K562 (cell line): ENCODE results near the gene SMARCA4. TPM values are rescaled to one million over a fixed set of nuclear protein-coding genes. Genes with fewer than 3 reads are reported as not detected.
A peak's percentile ranks its signal among the peaks of the same experiment; 100 is the strongest.
"Not testable (repeated sequence)": the region's sequence is repeated elsewhere in the genome, so short reads cannot be mapped to it uniquely, and the experiment has no call there.

Experiments
- ATAC-seq: fragments of 200-7000 bp; cut with Tn5 transposase; 3 replicates; pipeline ENCODE4 v1.9.1; 2020; ENCODE audit warnings: moderate library complexity
- BruUV-seq: library from RNA; stranded (reverse); fragments of 400-500 nt; replicated peaks from 2 replicates; lab custom pipeline; 2021; lab: Mats Ljungman, UMichigan
- CTCF ChIA-PET: fragments of 300-600 bp; formaldehyde crosslinking; extraction: SDS; loops from one replicate; lab custom pipeline; 2021; ENCODE audit warnings: low intra/inter-chr PET ratio; lab: Yijun Ruan, JAX
- POLR2A ChIA-PET: fragments of 300-600, 350-650 bp; sonication (Branson Sonifier 250); formaldehyde crosslinking; extraction: SDS; loops from one replicate; lab custom pipeline; 2021; ENCODE audit warnings: antibody characterized with exemption, inconsistent platforms; lab: Yijun Ruan, JAX
- DNase-seq, 4 experiments: peaks; one replicate each; pipeline versions ENCODE4 v3.0.0 to v3.0.0-alpha.2; 2011 to 2018; ENCODE audit warnings: low spot score in 3 of 4, mixed read lengths in 3 of 4; ENCODE audit errors: extremely low read depth in 1 of 4
- FAIRE-seq: peaks from 2 replicates; lab custom pipeline; 2011; peaks lifted over from hg19 to GRCh38; lab: Jason Lieb, UNC
- H2AFZ ChIP-seq: 2 replicates; pipeline ENCODE4 v1.6.0; 2011; ENCODE audit warnings: low read depth, low read length, control low read depth, inconsistent platforms
- H3K27ac ChIP-seq: fragments of 200-600 bp; 3 replicates; pipeline ENCODE4 v1.8.0; 2011; ENCODE audit warnings: low read depth, mild to moderate bottlenecking, control low read depth, inconsistent platforms, low read length, moderate library complexity, mixed read lengths; ENCODE audit errors: extremely low read depth
- H3K27me3 ChIP-seq, 2 experiments: fragments of 300-600 bp in 1 of 2; 2 replicates in 1 of 2; 3 replicates in 1 of 2; pipeline versions ENCODE4 v1.6.0 to v1.8.0; 2011; ENCODE audit warnings: inconsistent platforms in 2 of 2, low read length in 2 of 2, mild to moderate bottlenecking in 1 of 2, mixed read lengths in 1 of 2, moderate library complexity in 1 of 2; ENCODE audit not compliant: control insufficient read depth in 2 of 2, insufficient read depth in 2 of 2
- H3K36me3 ChIP-seq: fragments of 300-600 bp; 3 replicates; pipeline ENCODE4 v1.8.0; 2011; ENCODE audit warnings: mild to moderate bottlenecking, low read length, inconsistent platforms; ENCODE audit not compliant: control insufficient read depth, insufficient read depth
- H3K4me1 ChIP-seq, 2 experiments: fragments of 200-600 bp in 1 of 2; replicated peaks in 1 of 2; 2 replicates in 1 of 2; 3 replicates in 1 of 2; pipeline versions ENCODE4 v1.5.1 to v1.8.0; 2011; ENCODE audit warnings: inconsistent platforms in 2 of 2, low read length in 2 of 2, mild to moderate bottlenecking in 1 of 2, mixed read lengths in 1 of 2, moderate library complexity in 1 of 2; ENCODE audit not compliant: control insufficient read depth in 2 of 2, insufficient read depth in 2 of 2
- H3K4me2 ChIP-seq: 2 replicates; pipeline ENCODE4 v1.6.1; 2011; ENCODE audit warnings: low read length, control low read depth, inconsistent platforms, mixed read lengths; ENCODE audit not compliant: insufficient read depth
- H3K4me3 ChIP-seq: fragments of 200-600 bp; sonication (generic), shearing (Covaris generic); 2 replicates; pipeline ENCODE4 v1.5.1; 2016; ENCODE audit warnings: control low read depth, inconsistent platforms
- H3K79me2 ChIP-seq: fragments of 200-600 bp; 3 replicates; pipeline ENCODE4 v1.8.0; 2011; ENCODE audit warnings: low read length, inconsistent platforms; ENCODE audit not compliant: control insufficient read depth, insufficient read depth
- H3K9ac ChIP-seq, 2 experiments: 2 replicates each; pipeline versions ENCODE4 v1.6.0 to v1.6.1; 2011; ENCODE audit warnings: low read depth in 2 of 2, low read length in 2 of 2, control low read depth in 1 of 2, inconsistent platforms in 1 of 2, mild to moderate bottlenecking in 1 of 2, mixed read lengths in 1 of 2; ENCODE audit not compliant: insufficient read depth in 1 of 2
- H3K9me1 ChIP-seq: one replicate; pipeline ENCODE4 v1.6.0; 2011; ENCODE audit warnings: inconsistent platforms, mild to moderate bottlenecking, low read length, moderate library complexity; ENCODE audit not compliant: control insufficient read depth, insufficient read depth
- H3K9me3 ChIP-seq: replicated peaks from 2 replicates; pipeline ENCODE4 v1.5.1; 2011; ENCODE audit warnings: low read depth, low read length, inconsistent platforms; ENCODE audit not compliant: control insufficient read depth, insufficient read depth
- H4K20me1 ChIP-seq: replicated peaks from 2 replicates; pipeline ENCODE4 v1.6.1; 2011; ENCODE audit warnings: low read length, inconsistent platforms, mixed read lengths; ENCODE audit not compliant: control insufficient read depth, insufficient read depth
- ZFP36 ChIP-seq: fragments of 150-350 bp; IDR thresholded peaks from 2 replicates; pipeline ENCODE4 v1.6.1; 2018; ENCODE audit warnings: low read length, low read depth; ENCODE audit not compliant: partially characterized antibody
- ZNF316 ChIP-seq: fragments of 450-650 bp; IDR thresholded peaks from 2 replicates; pipeline ENCODE4 v1.6.1; 2016
- ZNF318 ChIP-seq, 2 experiments: fragments of 450-650 bp; IDR thresholded peaks; 2 replicates each; pipeline ENCODE4 v1.6.1; 2016; ENCODE audit warnings: mild to moderate bottlenecking in 2 of 2, borderline replicate concordance in 1 of 2, low read depth in 1 of 2, moderate library complexity in 1 of 2
- WGBS: fragments of 100-300 bp; shearing (Covaris generic); methylation state at CpG from one replicate; pipeline ENCODE4 v1.1.6; 2016; ENCODE audit warnings: low coverage, mixed read lengths; ENCODE audit not compliant: insufficient coverage; ENCODE audit errors: missing lambda C conversion rate; 5-methylcytosine and 5-hydroxymethylcytosine counted together
- in situ Hi-C: fragments of 300-500 bp; cut with MboI; formaldehyde crosslinking; loops from 4 replicates; pipeline ENCODE4 v1.15.0; 2018; ENCODE audit warnings: inconsistent platforms, mixed read lengths
- intact Hi-C: fragments of 100-400 bp; cut with micrococcal nuclease; formaldehyde crosslinking; loops from 2 replicates; pipeline ENCODE4 v1.14.2; 2022
- polyA plus RNA-seq, 8 experiments: library from polyadenylated mRNA; depleted of rRNA in 4 of 8; stranded (reverse) in 5 of 8; unstranded in 3 of 8; fragments of >200 nt; fragmentation: Nextera tagmentation in 2 of 8; fragmentation: Illumina TruSeq in 1 of 8; extraction: Ambion mirVana in 2 of 8; extraction: Trizol in 1 of 8; gene quantifications; 2 replicates each; pipeline versions ENCODE4 v1.2.1 to v1.2.3, GENCODE V29; 2011 to 2014; ENCODE audit warnings: inconsistent platforms in 1 of 8, missing spikeins in 1 of 8
- total RNA-seq, 7 experiments: library from RNA; depleted of rRNA in 6 of 7; stranded (reverse); fragments of >200 nt in 6 of 7; fragmentation: Illumina TruSeq in 2 of 7; extraction: Trizol in 2 of 7; gene quantifications; 2 replicates each; pipeline versions ENCODE4 v1.2.1 to v1.2.3, GENCODE V29; 2011 to 2021; ENCODE audit warnings: low replicate concordance in 1 of 7

Gene SMARCA4
- total and polyA plus RNA-seq, 9 of the 15 experiments (the other 6 are each of a cell fraction or from before 2014, with no cell fraction given): 19.3 to 207 (median 52.1) TPM

- peaks cover 0 to 4% of the 10 kb centered on the region in 2 experiments; a peak in 1 of 5 replicates for H3K4me1 ChIP-seq
- ChIA-PET POLR2A (interaction anchor here (0.6 to 1.1 kb wide), 3 partner anchors 37 to 683 kb away, joined by 3 read pairs; no protein-coding TSS in a partner anchor), CTCF (no interaction called here)
- H2AFZ ChIP-seq: no peak overlapping the region
- intact Hi-C loops (no loop called here), in situ Hi-C loops (no loop called here)
- no peak overlapping the region for H3K9ac ChIP-seq
- H3K9me1 ChIP-seq: no peaks in the 10 kb centered on the region
- no TSS peak for BruUV-seq
- WGBS: 89% methylated on average over 9 of the region's 9 CpGs
- H3K79me2 ChIP-seq: no peaks in the 10 kb centered on the region
- FAIRE-seq (no peak), DNase-seq (no peak), ATAC-seq (no peak)
- H3K27me3 ChIP-seq: no peaks in the 10 kb centered on the region
- no peak overlapping the region for H3K27ac ChIP-seq
- no peak overlapping the region for H3K4me2 ChIP-seq
- no peaks in the 10 kb centered on the region for H3K9me3 ChIP-seq
- no peak for TF ChIP-seq ZNF318 (IDR thresholded peaks at IDR 0.05; ENCODE audit: borderline replicate concordance in 1 of 2, low read depth in 1 of 2)
- 0 out of 2 replicates have a peak, but pooled peaks have one; percentile 7 for TF ChIP-seq ZNF316
- TF ChIP-seq ZFP36: peak; percentile 33
- H3K4me3 ChIP-seq: no peak overlapping the region
- H3K36me3 ChIP-seq: peaks cover 77% of the 10 kb centered on the region; the same call in 2 of the 3 replicates
- H4K20me1 ChIP-seq: no peaks in the 10 kb centered on the region
Measured at GRCh38 chr19:10991521-10992081, 30.8 kb downstream of the SMARCA4 start.

GRCh38 chr19:10992174-10992573 is 31.3 kb downstream of the SMARCA4 start:
- H3K9me3 ChIP-seq, H3K4me1 ChIP-seq, FAIRE-seq, H3K9ac ChIP-seq, H4K20me1 ChIP-seq, H3K27me3 ChIP-seq, CTCF ChIA-PET, ATAC-seq, H3K4me2 ChIP-seq, BruUV-seq, DNase-seq, H3K27ac ChIP-seq, in situ Hi-C loops, H3K9me1 ChIP-seq, H2AFZ ChIP-seq, H3K4me3 ChIP-seq, intact Hi-C loops, H3K79me2 ChIP-seq: not testable (repeated sequence)
- POLR2A ChIA-PET: interaction anchor here (0.6 to 1.1 kb wide), 3 partner anchors 36 to 684 kb away, joined by 3 read pairs; no protein-coding TSS in a partner anchor
- H3K36me3 ChIP-seq: peaks cover 76% of the 10 kb centered on the region; the same call in 2 of the 3 replicates
- WGBS: 81% methylated on average over 2 of the region's 6 CpGs
